Neuron (in vitro differentiated cells): ENCODE measurements around the gene MTNR1A.
"Not testable (repeated sequence)": the region's sequence is repeated elsewhere in the genome, so short reads cannot be mapped to it uniquely, and the experiment has no call there.

Experiments
- H2AFZ ChIP-seq: one replicate; pipeline ENCODE4 v1.6.1; 2013; ENCODE audit warnings: low read depth, mild to moderate bottlenecking, inconsistent platforms, low read length, moderate library complexity
- H3K27me3 ChIP-seq: one replicate; pipeline ENCODE4 v1.6.1; 2013; ENCODE audit warnings: low read length; ENCODE audit not compliant: insufficient read depth
- H3K36me3 ChIP-seq: one replicate; pipeline ENCODE4 v1.6.1; 2013; ENCODE audit warnings: low read length; ENCODE audit not compliant: insufficient read depth
- H3K4me1 ChIP-seq: one replicate; pipeline ENCODE4 v1.6.1; 2013; ENCODE audit warnings: low read length; ENCODE audit not compliant: insufficient read depth
- H3K4me3 ChIP-seq: 2 replicates; pipeline ENCODE4 v1.5.1; 2013; ENCODE audit warnings: mild to moderate bottlenecking, low read length, moderate library complexity
- H3K9me3 ChIP-seq: one replicate; pipeline ENCODE4 v1.6.1; 2013; ENCODE audit warnings: low read length

MTNR1A gene

DNA sequence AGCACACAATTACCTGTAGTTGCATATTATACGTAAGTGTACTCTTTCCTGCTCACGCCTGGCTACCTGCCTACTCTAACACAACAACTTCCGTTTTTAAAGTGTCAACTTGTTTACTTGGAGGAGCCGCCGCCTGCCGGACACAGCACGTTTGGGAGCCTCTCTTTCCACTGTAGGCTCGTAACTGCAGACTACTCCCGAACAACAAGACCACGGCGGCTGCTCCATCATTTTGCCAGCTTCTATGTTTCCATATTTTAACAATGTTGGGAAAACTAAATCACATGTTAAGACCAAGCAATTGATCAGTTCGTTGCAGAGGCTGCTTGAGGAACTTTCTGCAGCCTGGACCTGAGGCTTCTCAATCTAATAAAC lies 841 bp downstream of the MTNR1A start:
- Histone ChIP-seq H3K4me1 (peaks cover 6% of the 10 kb centered on the region), H3K27me3 (peaks cover 38% of the 10 kb centered on the region), H3K4me3 (peak overlapping the region; percentile 45)

DNA sequence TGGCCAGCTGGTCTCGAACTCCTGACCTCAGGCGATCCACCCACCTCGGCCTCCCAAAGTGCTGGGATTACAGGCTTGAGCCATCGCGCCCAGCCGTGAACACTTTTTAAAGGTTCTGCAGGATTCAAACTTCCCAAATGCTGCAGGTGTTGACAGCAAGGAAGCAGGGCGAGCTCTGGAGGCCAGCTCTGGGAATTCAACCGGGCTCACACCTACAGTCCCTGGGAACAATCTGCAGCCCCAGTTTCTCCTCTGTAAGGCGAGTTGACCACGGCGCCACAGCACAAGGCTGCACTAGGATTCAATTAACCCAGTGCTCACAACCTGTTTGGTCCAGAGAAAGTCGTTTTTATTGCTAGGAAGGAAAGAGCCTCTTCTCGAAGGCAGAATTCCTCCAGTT lies 1.6 kb downstream of the MTNR1A start:
- Histone ChIP-seq H3K4me3 (no peak overlapping the region), H3K27me3 (peaks cover 42% of the 10 kb centered on the region), H3K36me3 (no peaks in the 10 kb centered on the region), H3K9me3 (no peaks in the 10 kb centered on the region), H2AFZ (no peak overlapping the region), H3K4me1 (peaks cover 6% of the 10 kb centered on the region)

More for the DNA sequence above, 841 bp downstream of the MTNR1A start:
- Histone ChIP-seq H2AFZ (peak overlapping the region; percentile 64), H3K36me3 (no peaks in the 10 kb centered on the region), H3K9me3 (no peaks in the 10 kb centered on the region)

DNA sequence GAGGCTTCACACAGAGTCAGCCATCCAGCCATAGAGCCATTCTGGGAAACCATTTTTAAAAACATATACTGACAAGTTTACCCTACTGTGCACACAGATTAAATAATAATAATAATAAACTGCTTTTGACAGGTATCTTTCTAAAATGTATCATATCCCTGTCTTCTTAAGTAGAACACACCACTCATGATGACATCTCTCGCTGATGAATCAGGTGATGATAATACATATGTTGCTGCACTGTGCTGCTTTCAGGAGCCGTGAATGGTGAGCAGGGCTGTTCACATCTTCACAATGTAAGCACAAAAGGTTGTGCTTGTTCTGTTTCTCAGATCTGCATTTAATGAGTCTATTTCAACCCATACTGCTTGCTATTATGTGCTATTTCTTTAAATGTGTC lies 3.5 kb downstream of the MTNR1A start:
- H3K27me3 ChIP-seq, result peaks cover 41% of the 10 kb centered on the region
- H3K9me3 ChIP-seq, result no peaks in the 10 kb centered on the region
- H3K36me3 ChIP-seq, result no peaks in the 10 kb centered on the region
- no peak overlapping the region for H2AFZ ChIP-seq
- H3K4me3 ChIP-seq, result no peak overlapping the region
- H3K4me1 ChIP-seq, result peaks cover 6% of the 10 kb centered on the region

DNA sequence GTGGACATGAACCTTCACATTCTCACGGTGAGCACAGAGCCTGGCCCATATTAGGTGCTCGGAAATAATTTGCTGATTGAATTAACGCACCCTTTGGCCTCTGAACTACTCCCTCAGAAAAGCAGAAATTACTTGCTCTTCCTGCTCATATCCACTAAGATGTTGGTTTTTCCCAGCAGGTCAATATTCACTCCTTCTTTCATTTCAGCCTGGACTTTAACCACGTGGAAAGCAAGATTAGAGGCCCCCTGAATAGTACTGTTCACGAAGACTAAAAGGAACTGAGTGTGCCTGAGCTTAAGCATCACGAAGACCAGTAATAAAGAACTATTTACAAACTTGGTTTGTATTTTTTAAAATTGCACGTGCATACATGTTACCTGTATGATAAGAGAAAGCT lies 9.9 kb downstream of the MTNR1A start:
- Histone ChIP-seq H3K36me3 (no peaks in the 10 kb centered on the region), H3K9me3 (no peaks in the 10 kb centered on the region), H3K4me3 (no peak overlapping the region), H2AFZ (no peak overlapping the region), H3K27me3 (peaks cover 16% of the 10 kb centered on the region), H3K4me1 (no peaks in the 10 kb centered on the region)

DNA sequence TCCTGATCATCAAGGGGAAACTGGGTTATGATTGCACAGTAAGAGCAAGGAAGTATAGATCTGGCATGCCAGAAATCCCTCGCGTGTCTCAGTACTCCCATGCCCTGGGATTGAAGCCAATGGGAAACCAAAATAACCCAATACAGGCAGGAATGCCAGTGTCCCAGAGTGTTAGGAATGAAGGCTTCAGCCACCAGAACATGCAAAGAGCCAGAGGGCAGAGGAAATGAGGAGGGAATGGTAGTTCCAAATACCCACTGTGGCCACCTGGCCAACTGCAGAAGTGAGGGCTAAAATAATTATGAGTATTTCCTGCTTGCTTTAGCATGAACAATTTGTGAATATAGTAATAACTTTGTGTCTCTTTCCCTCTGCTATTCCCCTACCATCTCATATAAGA lies 12.2 kb downstream of the MTNR1A start:
- Histone ChIP-seq H2AFZ (no peak overlapping the region), H3K27me3 (peaks cover 3% of the 10 kb centered on the region), H3K9me3 (no peaks in the 10 kb centered on the region), H3K36me3 (no peaks in the 10 kb centered on the region), H3K4me1 (no peaks in the 10 kb centered on the region), H3K4me3 (no peak overlapping the region)

DNA sequence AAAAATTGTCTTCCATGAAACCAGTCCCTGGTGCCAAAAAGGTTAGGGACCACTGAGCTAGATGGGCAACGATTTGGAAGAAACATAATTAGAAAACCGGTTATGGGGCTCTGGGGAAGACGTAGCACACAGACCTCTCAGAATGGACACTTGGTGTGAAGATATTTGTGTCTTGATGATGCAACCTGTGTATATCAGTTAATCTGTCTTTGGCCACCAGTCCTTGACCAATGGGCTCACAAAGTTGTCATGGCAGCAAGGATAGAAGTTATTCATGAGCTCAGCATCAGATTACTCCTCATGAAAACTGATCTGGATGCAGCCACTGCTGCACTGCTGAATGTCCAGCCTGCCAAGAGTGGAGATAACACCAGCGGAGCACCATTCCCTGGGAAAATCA lies 13.6 kb downstream of the MTNR1A start:
- Histone ChIP-seq H2AFZ (no peak overlapping the region), H3K27me3 (no peaks in the 10 kb centered on the region)

DNA sequence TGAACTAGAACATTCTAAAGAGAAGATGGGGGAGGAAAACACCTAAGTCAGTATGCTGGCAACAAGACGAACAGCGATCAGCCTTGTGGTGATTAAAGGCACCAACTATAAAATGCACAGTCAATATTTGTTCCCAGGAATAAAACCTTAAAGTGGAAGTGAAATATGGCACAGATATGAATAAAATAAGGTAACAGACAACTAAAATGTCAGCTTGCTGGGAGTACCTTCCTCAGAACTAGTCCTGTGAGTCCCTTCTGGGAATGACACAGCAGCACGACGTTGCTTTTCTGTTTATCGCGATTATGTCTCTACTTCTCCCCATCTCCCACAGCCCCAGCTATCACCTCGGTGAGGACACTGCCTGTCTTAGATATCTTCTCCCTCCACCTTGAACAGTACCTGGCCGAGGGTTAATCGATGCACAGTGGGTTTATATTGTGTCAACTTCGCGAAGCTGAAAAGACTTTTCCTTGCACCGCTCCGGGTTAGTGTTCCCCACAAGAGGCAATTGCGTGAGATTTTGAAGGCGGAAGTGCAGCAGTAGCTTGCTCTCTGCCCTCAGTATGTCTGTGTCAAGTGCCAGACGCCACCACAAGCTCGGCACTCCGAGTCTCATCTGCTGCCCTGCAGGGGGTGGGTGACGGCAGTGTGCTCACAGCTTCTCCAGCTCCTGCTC lies 17.4 kb downstream of the MTNR1A start:
- no peaks in the 10 kb centered on the region for H3K9me3 ChIP-seq
- no peaks in the 10 kb centered on the region for H3K36me3 ChIP-seq
- no peak overlapping the region for H3K4me3 ChIP-seq
- no peaks in the 10 kb centered on the region for H3K4me1 ChIP-seq
- no peaks in the 10 kb centered on the region for H3K27me3 ChIP-seq
- H2AFZ ChIP-seq, result no peak overlapping the region

More for the DNA sequence above, 13.6 kb downstream of the MTNR1A start:
- no peaks in the 10 kb centered on the region for H3K36me3 ChIP-seq
- H3K9me3 ChIP-seq, result no peaks in the 10 kb centered on the region
- H3K4me1 ChIP-seq, result no peaks in the 10 kb centered on the region
- H3K4me3 ChIP-seq, result no peak overlapping the region

DNA sequence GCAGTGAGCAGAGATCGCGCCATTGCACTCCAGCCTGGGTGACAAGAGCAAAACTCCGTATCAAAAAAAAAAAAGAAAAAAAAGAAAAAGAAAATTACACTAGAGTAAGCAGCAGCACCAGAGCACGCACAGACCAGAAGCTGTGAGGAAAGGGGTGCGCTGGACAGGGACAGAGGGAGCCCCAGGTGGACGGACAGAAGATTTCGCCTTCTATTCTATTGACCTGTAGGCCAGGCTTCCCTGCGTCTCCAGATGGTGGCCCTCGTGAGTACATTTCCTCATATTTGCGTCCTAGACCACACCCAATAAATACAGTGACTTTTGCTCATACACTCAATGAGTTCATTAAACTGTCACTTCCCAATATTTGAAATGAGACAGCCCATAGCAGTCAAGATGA lies 19.1 kb downstream of the MTNR1A start:
- Histone ChIP-seq H3K27me3 (no peaks in the 10 kb centered on the region), H3K9me3 (no peaks in the 10 kb centered on the region), H3K36me3 (no peaks in the 10 kb centered on the region), H2AFZ (no peak overlapping the region), H3K4me3 (no peak overlapping the region), H3K4me1 (no peaks in the 10 kb centered on the region)

DNA sequence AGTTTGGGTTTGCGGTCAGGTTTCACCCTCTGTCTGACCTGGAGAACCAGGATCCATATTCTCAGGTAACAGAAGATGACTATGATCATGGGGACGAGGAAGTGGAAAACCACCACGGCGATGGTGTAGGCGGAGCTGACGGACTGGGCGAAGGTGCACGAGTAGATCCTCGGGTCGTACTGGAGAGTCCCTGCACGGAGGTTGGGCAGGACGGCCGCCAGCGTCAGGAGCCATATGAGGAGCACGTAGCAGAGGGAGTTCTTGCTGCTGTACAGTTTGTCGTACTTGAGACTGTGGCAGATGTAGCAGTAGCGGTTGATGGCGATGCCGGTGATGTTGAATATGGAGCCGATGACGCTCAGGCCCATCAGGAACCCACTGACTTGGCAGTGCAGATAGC lies 21.3 kb downstream of the MTNR1A start:
- no peak overlapping the region for H3K4me3 ChIP-seq

DNA sequence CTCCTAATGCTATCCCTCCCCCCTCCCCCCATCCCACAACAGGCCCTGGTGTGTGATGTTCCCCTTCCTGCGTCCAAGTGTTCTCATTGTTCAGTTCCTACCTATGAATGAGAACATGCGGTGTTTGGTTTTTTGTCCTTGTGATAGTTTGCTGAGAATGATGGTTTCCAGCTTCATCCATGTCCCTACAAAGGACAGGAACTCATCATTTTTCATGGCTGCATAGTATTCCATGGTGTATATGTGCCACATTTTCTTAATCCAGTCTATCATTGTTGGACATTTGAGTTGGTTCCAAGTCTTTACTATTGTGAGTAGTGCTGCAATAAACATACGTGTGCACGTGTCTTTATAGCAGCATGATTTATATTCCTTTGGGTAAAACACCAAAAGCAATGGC lies 31.4 kb downstream of the MTNR1A start:
- not testable (repeated sequence) for H3K27me3 ChIP-seq, H2AFZ ChIP-seq, H3K36me3 ChIP-seq, H3K9me3 ChIP-seq, H3K4me3 ChIP-seq, H3K4me1 ChIP-seq

More for the DNA sequence above, 21.3 kb downstream of the MTNR1A start:
- no peaks in the 10 kb centered on the region for H3K4me1 ChIP-seq
- H2AFZ ChIP-seq, result no peak overlapping the region
- no peaks in the 10 kb centered on the region for H3K27me3 ChIP-seq
- H3K36me3 ChIP-seq, result no peaks in the 10 kb centered on the region
- no peaks in the 10 kb centered on the region for H3K9me3 ChIP-seq

DNA sequence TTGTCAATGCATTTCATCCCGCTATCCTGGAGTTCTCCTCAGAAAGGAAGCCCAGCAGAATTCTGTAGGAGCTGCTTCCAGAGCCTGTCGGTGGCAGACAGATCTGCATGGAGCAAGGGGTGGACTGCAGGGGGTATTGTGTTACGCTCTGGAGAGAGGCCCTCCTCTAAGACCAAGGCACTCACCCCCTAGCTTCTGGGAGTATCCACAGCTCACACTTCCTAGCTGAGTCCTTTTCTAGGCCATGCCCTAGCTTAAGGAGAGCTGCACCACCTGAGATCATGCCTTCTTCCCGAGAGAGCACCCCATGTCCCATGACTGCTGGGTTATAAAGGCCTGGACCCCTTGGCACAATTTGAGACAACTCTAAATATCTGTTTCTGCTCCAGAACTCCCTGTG lies 39.1 kb downstream of the MTNR1A start:
- no peak overlapping the region for H2AFZ ChIP-seq
- H3K36me3 ChIP-seq, result no peaks in the 10 kb centered on the region
- H3K9me3 ChIP-seq, result no peaks in the 10 kb centered on the region
- no peaks in the 10 kb centered on the region for H3K27me3 ChIP-seq
- no peak overlapping the region for H3K4me3 ChIP-seq
- H3K4me1 ChIP-seq, result no peaks in the 10 kb centered on the region

DNA sequence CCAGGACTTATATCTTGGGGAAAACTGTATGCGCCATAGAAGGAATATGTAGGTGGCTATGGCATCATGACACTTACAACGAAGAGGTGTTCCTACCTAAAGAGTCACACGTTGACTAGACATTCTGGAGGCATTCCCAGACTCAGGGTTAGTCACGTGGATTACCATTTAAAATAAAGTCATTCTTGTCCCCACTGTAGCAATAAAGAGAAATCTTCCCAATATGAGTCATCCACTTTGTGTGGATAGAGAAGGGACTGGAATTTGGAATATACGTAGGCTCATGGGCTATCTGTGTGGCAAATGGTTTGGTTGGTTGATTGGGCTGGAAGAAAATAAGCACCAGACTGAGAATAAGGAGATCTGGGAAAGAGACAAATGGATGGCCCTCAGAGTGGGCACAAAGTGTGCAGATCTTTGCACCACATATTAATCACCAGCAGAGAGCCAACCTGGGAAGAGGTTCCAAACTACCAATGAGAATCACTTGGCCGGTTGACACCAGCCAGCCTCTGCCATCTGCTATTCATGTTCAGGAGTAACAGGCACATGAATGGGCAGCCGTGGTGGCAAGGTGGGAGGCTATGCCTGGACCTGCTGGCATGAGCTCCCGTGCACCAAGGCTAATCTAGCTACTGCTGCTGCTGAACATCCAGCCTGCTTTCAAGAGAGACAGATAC lies 41.0 kb downstream of the MTNR1A start:
- H3K36me3 ChIP-seq, result no peaks in the 10 kb centered on the region
- H3K4me3 ChIP-seq, result no peak overlapping the region
- H3K27me3 ChIP-seq, result no peaks in the 10 kb centered on the region
- H3K9me3 ChIP-seq, result no peaks in the 10 kb centered on the region
- no peak overlapping the region for H2AFZ ChIP-seq
- no peaks in the 10 kb centered on the region for H3K4me1 ChIP-seq

DNA sequence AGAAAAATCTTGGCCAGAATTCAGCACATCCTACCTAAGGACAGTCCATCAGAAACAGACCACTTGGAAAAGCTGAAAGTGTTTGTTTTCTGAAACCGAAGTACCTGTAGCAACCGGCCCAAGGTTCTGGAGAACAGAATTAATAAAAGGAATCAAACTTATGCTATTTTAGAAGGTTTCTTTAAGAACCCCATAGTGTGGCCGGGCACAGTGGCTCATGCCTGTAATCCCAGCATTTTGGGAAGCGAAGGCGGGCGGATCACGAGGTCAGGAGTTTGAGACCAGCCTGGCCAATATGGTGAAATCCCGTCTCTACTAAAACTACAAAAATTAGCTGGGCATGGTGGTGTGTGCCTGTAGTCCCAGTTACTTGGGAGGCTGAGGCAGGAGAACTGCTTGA lies 50.6 kb downstream of the MTNR1A start:
- H3K36me3 ChIP-seq, H2AFZ ChIP-seq, H3K4me1 ChIP-seq, H3K27me3 ChIP-seq, H3K9me3 ChIP-seq, H3K4me3 ChIP-seq: not testable (repeated sequence)

DNA sequence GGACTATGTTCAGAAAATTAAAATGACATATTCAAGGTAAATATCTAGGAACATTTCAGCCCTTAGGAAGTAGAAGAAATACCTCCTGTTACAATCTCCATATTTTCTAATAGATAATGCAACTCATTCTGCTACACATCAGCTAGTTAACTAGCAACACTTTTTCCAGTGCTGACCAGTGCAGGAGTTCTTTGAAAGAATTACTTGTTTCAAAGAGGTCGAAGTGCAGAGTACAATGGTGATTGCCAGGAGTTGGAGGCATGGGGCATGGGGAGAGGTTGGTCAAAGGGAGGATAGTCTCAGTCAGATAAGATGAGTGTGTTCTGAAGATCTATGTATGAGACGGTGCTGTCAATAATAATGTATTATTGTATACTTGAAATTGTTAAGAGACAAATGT lies 53.1 kb downstream of the MTNR1A start:
- Histone ChIP-seq H3K36me3 (no peaks in the 10 kb centered on the region), H3K27me3 (no peaks in the 10 kb centered on the region), H3K4me3 (no peak overlapping the region), H3K4me1 (no peaks in the 10 kb centered on the region), H3K9me3 (no peaks in the 10 kb centered on the region), H2AFZ (no peak overlapping the region)
